Transverse colon (tissue), 4 donors: ENCODE measurements around the gene SDK1. TPM values are rescaled to one million over a fixed set of nuclear protein-coding genes. Genes with fewer than 3 reads are reported as not detected.

ENCODE experiments used
- DNase-seq: peaks from one replicate; pipeline ENCODE4 v3.0.0-alpha.2; 2019
- H3K27ac ChIP-seq, 4 donors: fragments of 200-600 bp; sonication (generic); 2 replicates each; pipeline ENCODE4 v1.5.1; 2016 to 2018; ENCODE audit warnings: inconsistent platforms in 4 of 4
- H3K27me3 ChIP-seq: fragments of 200-600 bp; sonication (generic); 2 replicates; pipeline ENCODE4 v1.5.1; 2017; ENCODE audit warnings: inconsistent platforms
- H3K36me3 ChIP-seq, 4 donors: fragments of 200-600 bp; sonication (generic); 2 replicates each; pipeline ENCODE4 v1.5.1; 2017 to 2019; ENCODE audit warnings: inconsistent platforms in 4 of 4
- H3K4me1 ChIP-seq, 4 donors: fragments of 200-600 bp; sonication (generic); 2 replicates each; pipeline ENCODE4 v1.5.1; 2017 to 2020; ENCODE audit warnings: inconsistent platforms in 4 of 4
- H3K4me3 ChIP-seq, 4 donors: fragments of 200-600 bp; sonication (generic); 1 replicate in 1 of 4; 2 replicates in 3 of 4; pipeline versions ENCODE4 v1.5.1 to v1.6.1; 2017 to 2019; ENCODE audit warnings: inconsistent platforms in 4 of 4
- H3K9me3 ChIP-seq, 2 donors: fragments of 200-600 bp; sonication (generic); 2 replicates each; pipeline ENCODE4 v1.5.1; 2017 to 2019; ENCODE audit warnings: inconsistent platforms in 2 of 2
- CTCF ChIP-seq, 5 experiments: fragments of 200-600 bp in 3 of 5; fragments of 450-650 bp in 2 of 5; sonication (generic) in 3 of 5; IDR thresholded peaks; 1 replicate in 2 of 5; 2 replicates in 3 of 5; pipeline ENCODE4 v1.5.1; 2016 to 2017; ENCODE audit warnings: antibody characterized with exemption in 5 of 5, inconsistent platforms in 3 of 5, mild to moderate bottlenecking in 2 of 5, moderate library complexity in 1 of 5
- EP300 ChIP-seq: sonication (generic); formaldehyde crosslinking; IDR thresholded peaks from one replicate; pipeline ENCODE4 v1.6.1; 2017; ENCODE audit warnings: antibody characterized with exemption, low read depth
- POLR2A ChIP-seq: fragments of 450-650 bp; IDR thresholded peaks from one replicate; pipeline ENCODE4 v1.6.1; 2016; ENCODE audit warnings: antibody characterized with exemption, mild to moderate bottlenecking, moderate library complexity
- POLR2AphosphoS5 ChIP-seq, 3 donors: sonication (generic); formaldehyde crosslinking; IDR thresholded peaks; one replicate each; pipeline ENCODE4 v1.6.1; 2016; ENCODE audit warnings: antibody characterized with exemption in 3 of 3
- WGBS, 2 donors: methylation state at CpG; one replicate each; pipeline ENCODE4 v1.1.5; 2018; ENCODE audit warnings: low coverage in 1 of 2; 5-methylcytosine and 5-hydroxymethylcytosine counted together
- in situ Hi-C, 4 donors: fragments of 200-750 bp; cut with MboI; loops; one replicate each; pipeline versions ENCODE4 v1.15.0 to v1.15.1; 2017; ENCODE audit warnings: low sequenced_read_pairs in 3 of 4, low pct_ligation_motif_present in 1 of 4, low pct_unique_long_range_greater_than_20kb in 1 of 4
- intact Hi-C: fragments of 100-400 bp; cut with DNase I; formaldehyde crosslinking; loops from one replicate; pipeline ENCODE4 v1.15.1; 2023; ENCODE audit warnings: low total_unique reads
- total RNA-seq, 4 donors: library from RNA; depleted of rRNA; stranded (reverse); fragments of >200 nt; gene quantifications; one replicate each; pipeline ENCODE4 v1.1.0, GENCODE V29; 2016

Gene SDK1
- total RNA-seq, 4 donors from 2014 or later = 4.0 to 8.6 (median 5.4) TPM

- intact Hi-C loops (no loop called here), in situ Hi-C loops (no loop called here)
- 84% methylated on average over 10 of the region's 10 CpGs; no CpG with 5 or more reads in 1 of the 2 donors for WGBS, 2 donors
- no peaks in the 10 kb centered on the region for H3K4me1 ChIP-seq
- H3K36me3 ChIP-seq = no peaks in the 10 kb centered on the region
- no peak for DNase-seq
- no peak overlapping the region for H3K27ac ChIP-seq
- no peaks in the 10 kb centered on the region for H3K9me3 ChIP-seq
- no peak for TF ChIP-seq EP300
- TF ChIP-seq POLR2A = no peak
- TF ChIP-seq CTCF (IDR thresholded peaks at IDR 0.05) = no peak
- no peak for TF ChIP-seq POLR2AphosphoS5 (IDR thresholded peaks at IDR 0.05)
- no peak overlapping the region for H3K4me3 ChIP-seq
- H3K27me3 ChIP-seq = no peaks in the 10 kb centered on the region
These were observed 726.0 kb downstream of the SDK1 start for GRCh38 chr7:4026941-4027486.

GRCh38 chr7:4028221-4028620, 727.2 kb downstream of the SDK1 start:
- in situ Hi-C loops (no loop called here), intact Hi-C loops (no loop called here)
- 33 to 72% methylated on average over 1 to 4 of the region's 4 CpGs for WGBS, 2 donors
- no peak for DNase-seq
- H3K4me3 ChIP-seq = no peak overlapping the region
- no peak overlapping the region for H3K27ac ChIP-seq
- no peaks in the 10 kb centered on the region for H3K4me1 ChIP-seq
- no peak for TF ChIP-seq CTCF (IDR thresholded peaks at IDR 0.05)
- no peak for TF ChIP-seq POLR2AphosphoS5 (IDR thresholded peaks at IDR 0.05)
- no peak for TF ChIP-seq POLR2A
- TF ChIP-seq EP300 = no peak
- H3K27me3 ChIP-seq = no peaks in the 10 kb centered on the region
- no peaks in the 10 kb centered on the region for H3K36me3 ChIP-seq
- no peaks in the 10 kb centered on the region for H3K9me3 ChIP-seq

GRCh38 chr7:4029941-4030340, 728.9 kb downstream of the SDK1 start:
- in situ Hi-C loops = no loop called here
- 87% methylated on average over 10 of the region's 10 CpGs; no CpG with 5 or more reads in 1 of the 2 donors for WGBS, 2 donors

GRCh38 chr7:4030346-4030950, 729.4 kb downstream of the SDK1 start:
- intact Hi-C loops = no loop called here
- Histone ChIP-seq H3K27ac (no peak overlapping the region), H3K36me3 (no peaks in the 10 kb centered on the region), H3K4me3 (no peak overlapping the region), H3K4me1 (no peaks in the 10 kb centered on the region), H3K9me3 (no peaks in the 10 kb centered on the region), H3K27me3 (no peaks in the 10 kb centered on the region)
- DNase-seq = no peak
- WGBS, 2 donors = 81 to 87% methylated on average over 10 to 14 of the region's 14 CpGs
- in situ Hi-C loops = no loop called here
- no peak for TF ChIP-seq EP300
- TF ChIP-seq POLR2A = no peak
- TF ChIP-seq CTCF (IDR thresholded peaks at IDR 0.05) = no peak
- no peak for TF ChIP-seq POLR2AphosphoS5 (IDR thresholded peaks at IDR 0.05)

More at GRCh38 chr7:4029941-4030340, 728.9 kb downstream of the SDK1 start:
- H3K4me3 ChIP-seq = no peak overlapping the region
- TF ChIP-seq POLR2A = no peak
- no peak for TF ChIP-seq EP300
- no peak for TF ChIP-seq POLR2AphosphoS5 (IDR thresholded peaks at IDR 0.05)
- no peak for TF ChIP-seq CTCF (IDR thresholded peaks at IDR 0.05)
- H3K27me3 ChIP-seq = no peaks in the 10 kb centered on the region
- DNase-seq = no peak
- H3K27ac ChIP-seq = no peak overlapping the region
- intact Hi-C loops = no loop called here
- no peaks in the 10 kb centered on the region for H3K9me3 ChIP-seq
- no peaks in the 10 kb centered on the region for H3K36me3 ChIP-seq
- no peaks in the 10 kb centered on the region for H3K4me1 ChIP-seq
